ENCODE results near the gene TAS2R38.

Gene TAS2R38

GRCh38 chr7:141941075-141941474 lies 32.5 kb downstream of the TAS2R38 start:
- H3K27ac ChIP-seq: no peak overlapping the region
- TF ChIP-seq, protein P1, sequence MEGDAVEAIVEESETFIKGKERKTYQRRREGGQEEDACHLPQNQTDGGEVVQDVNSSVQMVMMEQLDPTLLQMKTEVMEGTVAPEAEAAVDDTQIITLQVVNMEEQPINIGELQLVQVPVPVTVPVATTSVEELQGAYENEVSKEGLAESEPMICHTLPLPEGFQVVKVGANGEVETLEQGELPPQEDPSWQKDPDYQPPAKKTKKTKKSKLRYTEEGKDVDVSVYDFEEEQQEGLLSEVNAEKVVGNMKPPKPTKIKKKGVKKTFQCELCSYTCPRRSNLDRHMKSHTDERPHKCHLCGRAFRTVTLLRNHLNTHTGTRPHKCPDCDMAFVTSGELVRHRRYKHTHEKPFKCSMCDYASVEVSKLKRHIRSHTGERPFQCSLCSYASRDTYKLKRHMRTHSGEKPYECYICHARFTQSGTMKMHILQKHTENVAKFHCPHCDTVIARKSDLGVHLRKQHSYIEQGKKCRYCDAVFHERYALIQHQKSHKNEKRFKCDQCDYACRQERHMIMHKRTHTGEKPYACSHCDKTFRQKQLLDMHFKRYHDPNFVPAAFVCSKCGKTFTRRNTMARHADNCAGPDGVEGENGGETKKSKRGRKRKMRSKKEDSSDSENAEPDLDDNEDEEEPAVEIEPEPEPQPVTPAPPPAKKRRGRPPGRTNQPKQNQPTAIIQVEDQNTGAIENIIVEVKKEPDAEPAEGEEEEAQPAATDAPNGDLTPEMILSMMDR (conservative IDR thresholded peaks at IDR 0.05): no peak
- no peak for TF ChIP-seq ZFX (IDR thresholded peaks at IDR 0.05)

DNA sequence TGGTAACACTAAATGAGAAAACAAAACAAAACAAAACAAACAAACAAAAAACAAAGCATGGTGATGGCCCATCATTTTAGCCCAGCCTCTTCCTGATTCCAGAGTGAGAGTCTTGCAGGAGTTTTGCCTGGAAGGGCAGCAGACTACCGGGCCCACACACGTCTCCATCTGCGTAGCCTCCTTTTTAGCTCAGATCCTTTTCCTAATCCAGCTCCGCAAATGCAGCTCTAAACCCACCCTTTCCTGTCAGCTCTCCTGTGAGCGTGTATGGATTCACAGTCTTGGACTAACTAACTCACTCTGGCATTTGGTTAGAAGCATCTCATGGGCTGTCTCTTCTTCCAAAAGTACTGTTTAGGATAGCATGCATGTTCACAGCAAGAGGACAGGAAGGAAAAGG lies 43.4 kb downstream of the TAS2R38 start:
- no peak overlapping the region for H3K27ac ChIP-seq
- TF ChIP-seq, protein P1 (conservative IDR thresholded peaks at IDR 0.05): no peak
- TF ChIP-seq ZFX (IDR thresholded peaks at IDR 0.05): no peak

DNA sequence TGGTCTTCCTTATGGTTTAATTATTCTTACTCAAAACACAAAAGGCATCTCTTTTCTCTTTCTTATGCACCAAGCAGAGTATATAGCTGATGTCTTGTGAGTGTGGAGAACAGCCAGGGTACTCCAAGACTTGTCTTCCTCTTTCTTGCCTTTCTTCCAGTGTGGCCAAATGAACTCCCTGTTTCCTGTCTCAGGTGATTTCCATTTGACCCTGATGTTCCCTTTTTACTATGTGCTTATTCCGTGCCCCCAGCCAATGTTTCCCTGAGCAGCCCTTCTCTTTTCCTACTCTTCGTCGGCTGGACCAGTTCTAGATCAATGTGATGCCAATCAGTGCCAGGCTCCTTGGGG lies 44.8 kb downstream of the TAS2R38 start:
- TF ChIP-seq, protein P1 (conservative IDR thresholded peaks at IDR 0.05): no peak
- TF ChIP-seq ZFX (IDR thresholded peaks at IDR 0.05): no peak
- H3K27ac ChIP-seq: no peak overlapping the region

GRCh38 chr7:141928146-141928844 lies 45.3 kb downstream of the TAS2R38 start:
- no peak overlapping the region for H3K27ac ChIP-seq
- no peak for TF ChIP-seq ZFX (IDR thresholded peaks at IDR 0.05)
- TF ChIP-seq, protein P1 (conservative IDR thresholded peaks at IDR 0.05): no peak
